ENCODE results near the gene STK10.

The STK10 gene

GRCh38 chr5:172109749-172110148, 78.3 kb downstream of the STK10 start:
- POLR2A ChIA-PET (ENCODE audit: low non-redundant PET): interaction anchor here (0.6 kb wide), 1 partner anchor 85 kb away, joined by 3 read pairs; no protein-coding TSS in a partner anchor
- TF ChIP-seq CTCF (conservative IDR thresholded peaks at IDR 0.05; ENCODE audit: low read depth): no peak

GRCh38 chr5:172107571-172107970, 80.5 kb downstream of the STK10 start:
- peak; percentile 59 for DNase-seq (ENCODE audit: low spot score)
- CTCF ChIA-PET: interaction anchor here (0.6 to 3.9 kb wide), 8 partner anchors 15 to 249 kb away, joined by 3 to 36 read pairs (median 4); partner anchors contain the start of gene STK10
- TF ChIP-seq CTCF (conservative IDR thresholded peaks at IDR 0.05; ENCODE audit: low read depth): no peak
- POLR2A ChIA-PET (ENCODE audit: low non-redundant PET): interaction anchor here (0.9 kb wide), 1 partner anchor 81 kb away, joined by 3 read pairs; the partner anchor contains the start of gene STK10
- H3K27ac ChIP-seq: peak overlapping the region; percentile 79

More at GRCh38 chr5:172109749-172110148, 78.3 kb downstream of the STK10 start:
- DNase-seq (ENCODE audit: low spot score): no peak
- CTCF ChIA-PET: interaction anchor here (0.6 to 1.6 kb wide), 3 partner anchors 79 to 529 kb away, joined by 3 to 7 read pairs (median 7); no protein-coding TSS in a partner anchor
- H3K27ac ChIP-seq: peak overlapping the region; percentile 79

GRCh38 chr5:172106511-172107356, 81.3 kb downstream of the STK10 start:
- CTCF ChIA-PET: interaction anchor here (0.6 to 3.9 kb wide), 10 partner anchors 15 to 187 kb away, joined by 3 to 36 read pairs (median 3); partner anchors contain the start of gene STK10
- peak overlapping the region; percentile 79 for H3K27ac ChIP-seq
- peak; percentile 100 for TF ChIP-seq CTCF (conservative IDR thresholded peaks at IDR 0.05; ENCODE audit: low read depth)
- peak; percentile 62 for DNase-seq (ENCODE audit: low spot score)
- POLR2A ChIA-PET (ENCODE audit: low non-redundant PET): interaction anchor here (0.9 kb wide), 1 partner anchor 82 kb away, joined by 3 read pairs; the partner anchor contains the start of gene STK10

GRCh38 chr5:172105811-172106210, 82.2 kb downstream of the STK10 start:
- peak overlapping the region; percentile 91 for H3K27ac ChIP-seq
- ChIA-PET POLR2A (ENCODE audit: low non-redundant PET) (no interaction called here), CTCF (interaction anchor here (0.6 to 3.9 kb wide), 12 partner anchors 15 to 599 kb away, joined by 3 to 36 read pairs (median 4); partner anchors contain the start of gene STK10)
- DNase-seq (ENCODE audit: low spot score): no peak
- no peak for TF ChIP-seq CTCF (conservative IDR thresholded peaks at IDR 0.05; ENCODE audit: low read depth)

GRCh38 chr5:172104801-172105701, 83.0 kb downstream of the STK10 start:
- ChIA-PET CTCF (interaction anchor here (0.6 to 3.9 kb wide), 4 partner anchors 17 to 188 kb away, joined by 3 to 36 read pairs (median 6); partner anchors contain the start of gene STK10), POLR2A (ENCODE audit: low non-redundant PET) (no interaction called here)
- H3K27ac ChIP-seq: peak overlapping the region; percentile 91
- TF ChIP-seq CTCF (conservative IDR thresholded peaks at IDR 0.05; ENCODE audit: low read depth): no peak
- no peak for DNase-seq (ENCODE audit: low spot score)
